Endodermal cell (in vitro differentiated cells): ENCODE measurements around the gene SH3BP5L. TPM values are rescaled to one million over a fixed set of nuclear protein-coding genes. Genes with fewer than 3 reads are reported as not detected.

Experiments used
- DNase-seq: peaks from one replicate; pipeline ENCODE4 v3.0.0-alpha.2; 2017
- H3K27ac ChIP-seq: 2 replicates; pipeline ENCODE4 v1.5.1; 2013; ENCODE audit warnings: mild to moderate bottlenecking, low read depth, low read length, moderate library complexity
- H3K27me3 ChIP-seq: 2 replicates; pipeline ENCODE4 v1.6.1; 2013; ENCODE audit warnings: mild to moderate bottlenecking, low read length, moderate library complexity; ENCODE audit not compliant: insufficient read depth, control insufficient read depth, poor library complexity, severe bottlenecking
- H3K36me3 ChIP-seq: 2 replicates; pipeline ENCODE4 v1.7.0; 2013; ENCODE audit warnings: mild to moderate bottlenecking, low read length, moderate library complexity; ENCODE audit not compliant: control insufficient read depth, insufficient read depth
- H3K4me1 ChIP-seq: one replicate; pipeline ENCODE4 v1.7.0; 2013; ENCODE audit warnings: low read length; ENCODE audit not compliant: control insufficient read depth, insufficient read depth
- H3K4me3 ChIP-seq: 2 replicates; pipeline ENCODE4 v1.5.1; 2013; ENCODE audit warnings: mild to moderate bottlenecking, low read length, moderate library complexity
- H3K9ac ChIP-seq: 2 replicates; pipeline ENCODE4 v1.6.1; 2013; ENCODE audit warnings: mild to moderate bottlenecking, low read length, moderate library complexity; ENCODE audit not compliant: poor library complexity, severe bottlenecking; ENCODE audit errors: extremely low read depth
- H3K9me3 ChIP-seq: 2 replicates; pipeline ENCODE4 v1.6.1; 2013; ENCODE audit warnings: mild to moderate bottlenecking, low read length, moderate library complexity; ENCODE audit not compliant: control insufficient read depth
- H3K27ac Mint-ChIP-seq: 2 replicates; pipeline ENCODE4 v1.8.0; 2020; ENCODE audit warnings: mixed read lengths
- H3K27me3 Mint-ChIP-seq: 2 replicates; pipeline ENCODE4 v1.8.0; 2021; ENCODE audit warnings: mild to moderate bottlenecking, mixed read lengths; ENCODE audit not compliant: insufficient read depth
- H3K36me3 Mint-ChIP-seq: 2 replicates; pipeline ENCODE4 v1.8.0; 2020; ENCODE audit warnings: low read depth, mixed read lengths
- H3K4me1 Mint-ChIP-seq: 2 replicates; pipeline ENCODE4 v1.8.0; 2020; ENCODE audit warnings: mixed read lengths
- H3K4me3 Mint-ChIP-seq: 2 replicates; pipeline ENCODE4 v1.8.0; 2020; ENCODE audit warnings: mild to moderate bottlenecking, moderate library complexity, mixed read lengths
- H3K9me3 Mint-ChIP-seq: 2 replicates; pipeline ENCODE4 v1.8.0; 2020; ENCODE audit warnings: mild to moderate bottlenecking, mixed read lengths
- CTCF ChIP-seq: fragments of 200-600 bp; sonication (generic); conservative IDR thresholded peaks from 2 replicates; pipeline ENCODE4 v1.5.0; 2021; ENCODE audit warnings: antibody characterized with exemption, mild to moderate bottlenecking
- WGBS, 2 experiments: methylation state at CpG; one replicate each; pipeline versions ENCODE4 v1.1.5 to v1.1.7; 2013; ENCODE audit warnings: missing lambda C conversion rate in 2 of 2, mixed read lengths in 1 of 2; ENCODE audit not compliant: insufficient coverage in 1 of 2, insufficient read length in 1 of 2; 5-methylcytosine and 5-hydroxymethylcytosine counted together
- microRNA-seq: library from miRNA; unstranded; fragments of <30 nt; microRNA quantifications from one replicate; pipeline ENCODE4 v1.2.0, GENCODE V29; 2020; ENCODE audit warnings: borderline microRNAs expressed
- total RNA-seq, 2 donors: library from RNA; stranded (reverse); fragmentation: NEBNext Ultra II Directional in 1 of 2; extraction: Animal tissue kit (Norgen Biotek cat#: 25700) in 1 of 2; gene quantifications; 2 replicates in 1 of 2; 3 replicates in 1 of 2; pipeline ENCODE4 v1.2.1, GENCODE V29; 2021

SH3BP5L gene
- total RNA-seq, 2 donors from 2014 or later: 27.2 to 30.2 TPM

- no peaks in the 10 kb centered on the region for H3K4me1 ChIP-seq
- H3K9me3 Mint-ChIP-seq: peaks cover 90% of the 10 kb centered on the region
- peaks cover 50% of the 10 kb centered on the region for H3K9me3 ChIP-seq
- no peaks in the 10 kb centered on the region for H3K36me3 ChIP-seq
- H3K27me3 Mint-ChIP-seq: no peaks in the 10 kb centered on the region
- no peaks in the 10 kb centered on the region for H3K4me1 Mint-ChIP-seq
- no peaks in the 10 kb centered on the region for H3K36me3 Mint-ChIP-seq
- H3K9ac ChIP-seq: no peak overlapping the region
- no peak for TF ChIP-seq CTCF
- 65 to 79% methylated on average over 2 to 4 of the region's 4 CpGs for WGBS, 2 experiments
- no peaks in the 10 kb centered on the region for H3K27me3 ChIP-seq
- H3K4me3 Mint-ChIP-seq: no peak overlapping the region
- DNase-seq: no peak
- no peak overlapping the region for H3K27ac Mint-ChIP-seq
- H3K27ac ChIP-seq: no peak overlapping the region
- no peak overlapping the region for H3K4me3 ChIP-seq
These were observed 50.3 kb downstream of the SH3BP5L start for GRCh38 chr1:248775441-248775840.

Small RNA genes within 50 kb of the gene (microRNA-seq; reads per million reads assigned to microRNA genes)
- gene MIR3124: not detected

Other genes starting within 250 kb of the SH3BP5L start
- not detected for gene OR2T10, start 228.2 kb downstream of the SH3BP5L start, total RNA-seq
- gene OR2T11, start 190.8 kb downstream of the SH3BP5L start, total RNA-seq: not detected
- gene OR2T35, start 180.6 kb downstream of the SH3BP5L start, total RNA-seq: not detected
- not detected for gene OR2T27, start 170.4 kb downstream of the SH3BP5L start, total RNA-seq
- gene OR14I1, start 123.1 kb downstream of the SH3BP5L start, total RNA-seq: not detected
- gene LYPD8, start 70.2 kb downstream of the SH3BP5L start, total RNA-seq: not detected
- gene ZNF672, start 12.3 kb upstream of the SH3BP5L start, total RNA-seq: 10 to 100 TPM; 33.6 to 40.5 TPM
- gene ZNF692, start 33.2 kb upstream of the SH3BP5L start, total RNA-seq: 10 to 100 TPM; 47.6 to 50.3 TPM
- 1 to 10 TPM; 4.8 to 7.5 TPM for gene PGBD2, start 80.3 kb upstream of the SH3BP5L start, total RNA-seq